Inferior parietal cortex (tissue), 1 donor: Measurements from ENCODE around the gene SOX6.

Source experiments
- DNase-seq: peaks from one replicate; pipeline ENCODE4 v3.0.0-alpha.2; 2016; ENCODE audit errors: extremely low spot score

The SOX6 gene

DNA sequence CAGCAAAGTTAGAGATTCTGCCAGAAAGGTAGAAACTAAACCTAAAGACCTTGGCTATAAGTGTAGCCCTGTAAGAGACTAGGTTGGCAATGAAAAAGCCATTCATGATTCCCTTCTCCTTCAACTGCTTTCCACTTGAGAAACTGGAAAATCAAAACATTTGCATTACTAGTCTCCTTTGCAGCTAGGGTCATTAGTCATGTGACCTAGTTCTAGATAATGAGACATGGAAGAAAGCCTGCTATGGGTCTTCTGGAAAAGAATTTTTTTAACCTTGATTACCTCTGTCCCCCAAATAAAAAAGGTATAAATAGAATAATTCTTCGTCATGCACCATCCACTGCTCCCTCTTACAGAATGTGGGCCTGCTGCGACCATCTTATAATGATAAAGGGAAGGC is 80.1 kb downstream of the SOX6 start:
- no peak for DNase-seq

DNA sequence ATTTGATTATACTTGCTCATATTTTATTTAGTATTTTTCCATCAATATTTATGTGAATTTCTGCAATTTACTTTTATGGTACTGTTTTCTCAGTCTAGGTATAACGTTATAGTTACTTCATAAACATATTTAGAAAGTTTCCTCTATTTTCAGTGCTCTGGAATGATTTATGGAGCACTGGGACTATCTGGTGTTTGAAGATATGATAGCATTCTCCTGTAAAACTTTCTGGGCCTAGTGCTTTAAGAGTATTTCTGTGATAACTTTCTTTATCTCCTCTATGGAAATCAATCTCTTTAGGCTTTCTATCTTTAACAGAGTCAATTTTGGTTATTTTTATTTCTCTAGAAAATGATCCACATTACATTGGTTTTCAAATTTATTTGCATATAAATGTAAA is 85.1 kb downstream of the SOX6 start:
- DNase-seq = no peak

DNA sequence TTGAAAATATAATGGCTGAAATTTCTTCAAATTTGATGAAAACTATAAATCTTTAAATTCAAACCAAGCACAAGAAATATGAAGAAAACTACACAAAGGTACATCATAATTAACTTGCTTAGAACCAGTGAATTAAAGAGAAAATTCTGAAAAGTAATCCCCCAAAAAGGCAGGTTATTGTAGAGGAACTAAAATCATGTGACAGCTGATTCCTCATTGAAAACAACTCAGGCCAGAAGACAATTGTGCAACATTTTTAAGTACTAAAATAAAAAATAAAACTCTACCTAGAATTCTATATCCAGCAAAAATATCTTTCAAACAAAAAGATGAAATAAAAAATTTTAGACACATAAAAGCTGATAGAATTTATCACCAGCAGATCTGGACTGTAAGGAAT is 90.3 kb downstream of the SOX6 start:
- DNase-seq = no peak

DNA sequence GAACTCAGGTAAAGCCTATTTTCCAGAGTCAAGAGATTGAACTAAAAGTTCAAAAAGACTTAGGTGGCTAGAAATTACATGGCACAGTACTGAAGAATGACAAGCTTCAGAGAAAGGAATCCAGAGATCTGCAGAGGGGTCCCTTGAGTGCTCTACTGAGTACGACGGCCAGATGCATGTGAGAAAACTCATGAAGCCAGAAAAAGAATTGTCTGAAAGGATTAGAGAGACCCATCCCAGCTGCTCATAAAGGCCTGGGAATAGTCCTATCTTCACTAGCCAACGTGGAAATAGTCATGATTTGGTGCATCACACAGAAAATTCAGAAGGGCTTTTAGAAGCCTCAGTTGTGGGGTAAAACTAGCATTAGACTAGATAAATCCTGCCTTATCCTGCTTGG is 91.3 kb downstream of the SOX6 start:
- DNase-seq = no peak

DNA sequence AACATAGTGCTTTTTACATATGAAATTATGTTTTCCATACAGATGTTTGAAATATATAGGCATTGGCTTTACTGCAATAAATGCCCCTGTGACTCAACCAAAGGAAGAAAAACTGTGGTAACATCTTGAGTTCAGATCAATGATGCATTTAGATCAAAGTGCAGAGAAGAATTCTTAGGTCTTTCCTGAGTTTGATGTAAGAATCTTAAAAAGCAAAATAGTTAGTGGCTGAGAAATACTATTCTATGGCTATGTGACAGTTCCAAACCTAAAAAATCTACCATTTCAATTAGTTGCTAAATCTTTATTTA is 93.7 kb downstream of the SOX6 start:
- no peak for DNase-seq

DNA sequence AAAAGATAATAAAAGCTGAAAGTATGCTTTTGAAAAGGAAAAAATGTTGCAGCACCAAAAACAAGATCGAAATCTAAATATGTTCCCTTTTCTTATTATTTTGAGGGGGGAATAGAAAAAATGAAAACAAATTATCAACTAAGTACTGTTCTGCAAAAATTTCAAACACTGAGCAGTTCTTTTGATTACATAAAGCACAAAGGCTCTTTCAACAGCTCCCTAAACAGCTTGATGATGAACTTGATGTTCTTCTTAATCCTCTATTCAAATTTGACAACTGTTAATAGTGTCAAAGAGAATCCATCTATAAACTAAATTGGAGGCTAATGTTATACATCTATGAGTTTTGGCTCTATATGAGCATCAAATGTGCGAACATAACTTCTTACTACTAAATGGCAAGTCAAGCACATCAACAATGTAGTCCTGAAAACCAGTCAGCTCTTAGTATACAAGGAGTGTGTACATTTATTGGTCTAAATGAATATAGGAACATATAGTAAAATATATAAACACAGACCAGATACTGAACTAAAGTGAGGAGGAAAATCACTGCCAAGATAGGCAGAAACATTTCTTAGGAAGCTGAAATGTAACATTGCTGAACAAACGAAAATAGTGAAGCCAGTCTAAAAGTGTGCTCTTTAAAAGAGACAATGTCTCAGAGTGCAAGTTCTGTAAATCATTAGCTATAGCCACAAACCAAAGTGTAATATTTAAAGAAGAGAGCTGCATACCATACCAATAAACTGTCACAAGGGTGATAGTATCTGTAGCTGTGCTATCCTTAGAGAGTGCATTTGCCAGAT is 94.3 kb downstream of the SOX6 start:
- DNase-seq = no peak

DNA sequence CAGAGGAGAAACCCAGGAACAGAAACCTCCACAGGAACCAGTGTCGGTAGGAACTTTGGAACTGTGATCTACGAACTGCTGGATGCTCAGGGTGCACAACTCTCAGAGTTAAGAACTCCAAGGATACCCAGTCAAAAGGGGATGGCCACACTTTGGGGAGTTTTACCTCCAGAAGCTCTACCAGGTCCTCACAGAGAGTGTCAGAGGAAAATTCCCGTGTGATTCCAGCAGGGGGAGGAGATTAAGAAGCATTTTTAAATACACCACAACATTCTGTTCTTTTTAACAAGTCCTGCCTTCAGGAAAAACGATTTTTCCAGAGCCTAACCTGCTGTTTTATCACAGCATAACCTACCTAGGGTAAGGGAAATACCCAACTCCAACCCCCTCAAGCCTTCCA is 104.0 kb downstream of the SOX6 start:
- no peak for DNase-seq

DNA sequence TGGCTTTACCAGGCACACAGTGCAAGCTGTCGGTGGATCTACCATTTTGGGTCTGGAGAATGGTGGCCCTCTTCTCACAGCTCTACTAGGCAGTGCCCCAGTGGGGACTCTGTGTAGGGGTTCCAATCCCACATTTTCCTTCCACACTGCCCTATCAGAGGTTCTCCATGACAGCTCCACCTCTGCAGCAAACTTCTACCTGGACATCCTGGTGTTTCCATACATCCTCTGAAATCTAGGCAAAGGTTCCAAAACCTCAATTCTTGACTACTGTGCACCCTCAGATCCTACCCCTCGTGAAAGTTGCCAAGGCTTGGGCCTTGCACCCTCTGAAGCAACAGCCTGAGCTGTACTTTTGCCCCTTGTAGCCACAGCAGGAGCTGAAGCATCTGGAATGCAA is 108.1 kb downstream of the SOX6 start:
- no peak for DNase-seq

DNA sequence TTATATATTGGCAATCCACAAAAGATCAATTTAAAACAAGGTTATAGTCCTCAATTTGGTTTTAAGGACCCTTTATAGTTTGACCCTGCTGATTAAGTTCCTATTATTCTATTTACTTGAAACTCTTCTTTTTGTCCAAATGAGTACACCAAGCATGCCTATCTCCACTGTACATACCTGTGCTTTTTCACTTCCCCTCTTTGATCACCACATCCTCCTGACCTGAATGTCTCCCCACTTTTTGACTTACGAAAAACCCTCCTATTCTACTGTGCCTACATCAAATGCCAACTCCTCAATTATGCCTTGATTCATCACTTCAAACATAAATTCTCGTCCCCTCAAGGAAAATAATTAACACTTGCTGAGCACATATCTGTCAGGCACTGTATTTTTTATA is 113.5 kb downstream of the SOX6 start:
- no peak for DNase-seq

DNA sequence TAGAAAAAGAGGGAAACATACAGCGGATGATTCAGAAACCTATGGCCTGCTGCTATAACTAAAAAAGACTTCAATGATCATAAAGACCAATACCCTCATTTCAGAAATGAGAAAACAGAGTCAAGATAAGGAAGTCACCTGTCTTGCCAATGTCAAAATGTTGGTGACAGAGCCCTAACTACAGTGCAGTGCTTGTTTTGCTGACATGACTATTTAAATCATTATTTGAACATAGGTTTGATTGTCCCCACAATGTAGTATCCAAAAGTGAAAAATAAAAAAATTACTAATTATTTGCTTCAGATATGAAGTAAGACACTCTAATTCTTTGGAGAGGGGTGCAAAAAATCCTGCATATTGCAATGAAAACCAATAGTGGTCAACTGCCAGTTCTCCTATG is 115.7 kb downstream of the SOX6 start:
- DNase-seq = no peak

DNA sequence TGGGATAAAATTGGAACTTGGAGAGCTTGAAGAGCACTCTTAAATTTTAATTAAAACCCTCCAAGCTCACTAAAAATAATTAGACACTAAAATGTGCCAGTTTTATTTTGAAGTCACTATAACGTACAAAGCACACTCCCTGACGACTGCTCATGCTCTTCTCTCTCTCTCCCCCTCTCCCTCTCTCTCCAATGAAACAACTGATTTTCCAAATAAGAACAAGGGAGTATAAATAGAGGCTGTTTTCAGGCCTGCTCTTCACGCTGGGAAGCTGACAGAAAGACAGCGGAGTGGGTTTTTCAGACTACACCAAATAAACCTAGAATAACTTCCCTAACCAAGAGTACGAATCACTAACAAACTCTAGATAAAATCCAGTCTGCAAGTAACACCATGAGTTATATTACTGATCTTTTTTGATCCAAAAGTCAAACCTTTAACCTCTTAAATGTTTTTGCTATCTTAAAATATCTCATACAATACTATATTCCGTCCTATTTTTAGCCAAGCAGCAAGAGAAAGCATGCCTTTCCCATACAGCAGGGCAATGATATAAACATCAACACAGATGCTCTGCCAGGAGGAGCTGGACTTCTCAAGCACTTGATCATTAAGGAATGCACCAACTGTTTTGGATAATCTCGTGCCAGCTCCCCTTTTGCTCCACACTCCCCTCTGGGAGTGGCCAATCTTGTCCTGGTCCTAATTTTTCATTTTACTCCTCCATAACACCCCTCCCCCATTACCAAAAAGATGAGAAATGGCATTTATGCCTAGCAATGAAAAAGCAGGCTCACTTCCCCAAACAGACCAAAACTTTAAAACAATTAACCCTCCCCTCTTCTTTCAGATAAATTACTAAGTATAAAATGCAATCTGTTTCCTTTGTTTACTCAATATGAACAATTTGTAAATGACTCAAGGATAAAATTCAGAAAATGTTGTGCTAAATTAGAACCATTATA is 116.9 kb downstream of the SOX6 start:
- no peak for DNase-seq

DNA sequence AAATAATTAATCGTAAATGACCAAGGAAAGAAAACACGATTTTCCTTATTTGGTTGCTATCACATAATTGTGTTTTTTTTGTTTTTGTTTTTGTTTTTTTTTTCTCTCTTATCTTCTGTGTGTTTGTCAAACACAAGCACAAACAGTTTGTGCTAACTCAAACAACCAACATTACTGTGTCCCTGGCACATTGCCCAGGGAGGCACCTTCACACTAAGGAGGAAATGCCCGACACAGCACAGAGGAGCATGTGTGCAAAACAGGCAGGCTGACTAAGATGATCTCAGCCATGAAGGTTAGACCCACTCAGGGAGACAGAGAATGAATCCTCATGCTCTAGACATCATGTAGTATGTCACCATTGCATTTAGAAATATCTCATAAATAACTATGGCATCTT is 130.1 kb downstream of the SOX6 start:
- no peak for DNase-seq

DNA sequence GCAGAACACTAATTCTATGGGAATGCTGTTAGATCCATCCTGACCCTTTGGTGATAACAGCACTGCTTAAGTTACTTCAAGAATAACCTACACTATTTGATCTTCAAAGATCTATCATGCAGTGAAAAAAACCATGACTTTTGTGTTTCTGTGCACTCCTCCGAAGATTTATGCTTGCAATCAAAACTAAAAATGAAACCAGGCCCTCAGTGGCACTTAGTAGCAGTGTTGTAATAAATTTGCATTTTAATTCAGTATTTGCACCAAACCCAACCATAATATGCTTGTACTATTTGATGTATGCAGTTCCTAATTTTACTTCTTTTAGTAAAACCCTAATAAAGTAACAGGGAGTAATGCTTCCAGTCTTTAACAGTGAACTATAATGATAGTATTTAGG is 130.7 kb downstream of the SOX6 start:
- DNase-seq = no peak

DNA sequence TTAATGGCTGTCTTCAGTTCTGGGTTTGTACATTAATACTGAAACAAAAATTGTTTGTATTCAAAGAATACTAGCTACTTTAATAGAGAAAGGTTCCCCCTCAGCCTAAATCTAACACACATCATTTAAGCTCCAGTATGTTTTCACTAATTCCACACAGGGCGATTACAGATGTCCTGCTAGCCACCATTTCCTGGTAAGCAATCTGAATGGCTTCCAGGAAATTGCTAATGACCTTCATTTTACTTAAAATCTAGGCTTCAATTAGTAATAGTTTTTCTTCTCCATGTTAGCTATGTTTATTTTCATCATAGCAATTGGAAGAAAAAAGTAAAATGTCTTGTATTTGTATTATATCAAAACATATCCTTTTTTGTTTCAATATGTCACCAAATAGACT is 132.8 kb downstream of the SOX6 start:
- no peak for DNase-seq

DNA sequence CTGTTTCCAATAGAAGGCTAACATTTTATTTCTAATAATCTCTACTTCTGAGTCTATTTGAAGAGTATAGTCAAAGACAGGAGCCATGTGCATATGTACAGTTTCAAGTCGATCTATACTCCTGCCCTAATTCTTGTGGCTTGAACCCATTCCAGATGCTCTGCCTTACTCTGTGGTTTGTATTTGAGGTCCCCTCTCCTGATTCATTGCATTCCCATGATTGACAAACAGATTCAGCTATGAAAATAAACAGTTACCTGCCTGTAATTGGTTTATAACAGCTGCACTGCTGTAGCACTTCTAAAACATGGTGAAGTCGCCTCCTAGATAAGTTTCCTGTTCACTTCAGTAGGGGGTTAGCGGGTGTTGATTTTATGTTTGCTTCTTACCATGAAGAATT is 138.7 kb downstream of the SOX6 start:
- no peak for DNase-seq

DNA sequence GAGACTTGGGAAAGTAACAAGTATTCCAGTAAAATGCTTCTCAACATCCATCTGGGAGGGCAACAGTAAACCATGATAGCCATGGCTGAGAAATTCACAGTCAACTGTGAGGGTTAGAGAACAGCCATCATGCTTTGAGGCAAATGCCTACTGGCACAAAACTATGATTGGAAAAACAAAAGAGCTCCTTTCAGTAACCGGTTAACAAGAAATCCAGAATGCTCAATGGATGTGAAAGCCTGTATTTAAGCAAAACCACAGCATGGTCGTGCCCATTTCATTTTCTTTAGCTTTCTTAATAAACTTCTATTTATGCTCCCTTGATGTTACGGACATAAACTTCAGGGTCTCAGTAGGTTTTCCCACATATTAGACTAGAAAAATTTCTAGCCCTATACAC is 139.5 kb downstream of the SOX6 start:
- no peak for DNase-seq

DNA sequence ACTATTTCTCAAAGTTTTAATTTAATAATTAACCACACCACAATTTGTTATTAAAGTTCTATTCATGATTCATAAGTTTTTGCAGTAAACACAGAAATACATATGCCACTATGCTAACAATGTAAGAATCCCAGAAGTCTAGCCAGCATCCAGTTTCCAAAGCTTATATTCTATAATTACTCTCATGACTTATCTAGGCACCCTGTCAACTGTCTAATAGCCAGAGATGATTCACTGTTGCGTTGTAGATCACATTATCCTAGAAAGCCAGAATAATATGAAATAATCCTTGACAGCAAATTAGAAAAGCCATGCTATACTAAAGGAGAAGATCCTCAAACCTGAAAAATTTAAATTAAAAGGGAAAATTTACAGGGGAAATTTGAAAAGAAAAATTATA is 141.0 kb downstream of the SOX6 start:
- DNase-seq = no peak

DNA sequence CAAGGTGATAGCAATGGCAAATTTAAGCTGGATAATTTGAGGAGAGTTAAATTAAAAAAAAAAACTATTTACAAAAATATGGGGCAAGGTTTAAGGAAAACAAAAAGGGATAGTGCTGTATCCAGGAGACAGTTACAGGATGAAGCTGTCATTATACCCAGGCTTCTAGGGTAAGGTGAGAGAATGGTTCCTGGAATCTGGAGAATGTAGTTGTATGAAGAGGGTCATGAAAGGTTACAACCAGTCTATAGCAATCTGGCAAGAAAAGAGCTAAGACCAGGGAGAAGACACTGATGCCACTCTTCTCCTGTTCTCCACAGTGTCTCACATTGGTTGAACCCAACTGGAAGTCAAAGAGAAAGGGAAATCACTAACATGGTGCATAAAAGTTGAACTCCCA is 144.9 kb downstream of the SOX6 start:
- DNase-seq = no peak

DNA sequence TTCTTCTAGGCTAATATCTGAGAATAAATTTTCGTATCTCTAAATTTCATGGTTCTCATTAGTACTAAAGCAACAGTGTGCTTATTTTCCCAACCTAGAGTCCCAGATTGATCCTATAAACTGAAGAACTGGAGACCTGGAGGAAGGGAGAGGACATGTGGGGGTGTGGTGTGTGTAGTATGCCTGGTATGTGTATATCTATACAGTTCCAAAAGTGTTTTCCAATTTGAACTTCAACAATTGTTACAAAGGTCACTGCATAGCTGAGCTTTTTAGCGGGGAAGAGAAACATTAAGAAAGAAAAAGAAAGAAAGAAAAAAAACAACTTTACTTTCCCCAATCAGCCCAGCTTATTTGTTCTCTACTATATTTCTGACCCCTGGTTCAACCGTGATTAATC is 152.1 kb downstream of the SOX6 start:
- DNase-seq = no peak

DNA sequence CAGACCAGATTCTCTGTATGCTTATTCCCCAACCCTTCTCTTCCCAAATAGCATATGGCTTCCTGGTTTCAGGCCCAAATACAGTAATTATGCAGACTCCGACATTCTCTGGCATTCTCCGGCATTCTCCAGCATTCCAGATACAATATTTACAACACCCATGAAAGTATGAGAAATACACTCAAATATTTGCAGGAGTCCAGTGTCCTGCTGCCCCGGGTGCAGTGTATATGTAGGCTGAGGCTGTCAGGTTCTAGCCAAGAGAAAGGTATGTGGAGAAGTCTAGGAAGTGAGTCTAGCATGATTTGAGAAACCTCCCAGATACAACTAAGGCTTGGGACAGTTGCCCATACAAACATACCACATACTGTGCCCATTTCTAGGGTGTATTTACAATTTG is 160.7 kb downstream of the SOX6 start:
- DNase-seq = no peak

DNA sequence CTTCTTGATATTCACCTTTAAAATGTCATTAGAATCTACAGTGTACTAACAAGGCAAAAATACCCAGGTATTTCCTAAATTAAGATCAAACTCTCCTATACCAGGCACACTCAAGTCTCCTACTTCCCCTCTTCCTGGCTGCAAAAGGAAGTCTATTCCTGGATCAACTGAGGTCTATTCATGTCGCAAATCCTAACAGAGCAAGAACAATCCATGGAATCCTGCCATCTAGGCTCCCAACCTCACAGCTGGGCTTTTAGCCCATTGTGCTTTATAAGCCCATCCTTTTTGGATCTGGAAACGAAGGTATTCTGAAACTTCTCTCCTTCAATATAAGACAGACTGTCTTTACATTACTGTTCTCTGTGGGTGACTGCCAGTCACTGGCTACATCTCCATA is 161.8 kb downstream of the SOX6 start:
- peak; percentile 37 for DNase-seq

DNA sequence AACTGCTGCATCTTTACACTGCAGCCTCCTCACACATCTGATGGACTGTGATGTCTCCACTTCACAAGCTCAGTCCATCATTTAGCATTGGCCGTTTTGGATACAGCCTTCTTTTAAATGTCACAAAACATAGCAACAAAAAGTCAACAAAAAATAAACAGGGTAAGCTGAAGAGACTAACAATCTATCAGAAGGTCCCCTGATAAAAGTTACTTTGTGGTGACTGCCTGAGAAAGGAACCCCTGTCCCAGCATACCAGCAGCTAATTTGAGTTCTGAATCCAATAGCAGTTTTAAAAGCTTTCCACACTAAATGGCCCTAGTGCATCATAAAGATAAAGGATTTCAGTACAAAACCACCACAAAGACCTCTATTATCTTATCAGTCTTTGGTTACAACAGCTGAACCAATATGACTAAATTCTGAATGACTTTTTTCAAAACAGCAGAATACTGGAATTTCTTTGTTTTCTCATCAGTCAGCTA is 162.4 kb downstream of the SOX6 start:
- DNase-seq = peak; percentile 58

DNA sequence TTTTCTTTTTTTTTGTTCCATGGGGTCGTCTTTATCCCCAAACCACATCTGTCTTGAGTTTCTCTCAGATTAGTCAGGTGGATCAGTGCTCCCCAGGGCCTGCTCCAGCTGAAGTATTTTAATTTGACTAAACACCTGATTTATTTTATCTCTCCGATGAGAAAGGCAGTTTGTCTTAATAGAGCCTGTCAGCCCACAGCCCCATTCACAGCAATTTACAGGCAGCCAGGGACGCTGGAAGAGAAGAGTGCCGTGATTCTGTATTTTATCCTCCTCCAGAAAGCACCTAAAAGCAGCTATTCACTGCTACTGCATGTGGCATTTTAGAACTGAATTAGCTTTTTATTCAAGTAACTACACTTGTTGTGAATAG is 164.5 kb downstream of the SOX6 start:
- DNase-seq = no peak
